Left renal pelvis (tissue), 4 donors: ENCODE data around the gene SLC12A7. TPM values are rescaled to one million over a fixed set of nuclear protein-coding genes. Genes with fewer than 3 reads are reported as not detected.

Source experiments
- DNase-seq, 4 donors: peaks; one replicate each; pipeline ENCODE4 v3.0.0-alpha.2; 2013; ENCODE audit warnings: low read depth in 4 of 4, low spot score in 3 of 4
- polyA plus RNA-seq, 4 donors: library from polyadenylated mRNA; unstranded; fragments of 120-200 nt; gene quantifications; one replicate each; pipeline ENCODE4 v1.2.1, GENCODE V29; 2013; ENCODE audit not compliant: insufficient read length in 4 of 4

SLC12A7 gene
- polyA plus RNA-seq, 4 donors: 24.1 to 41.4 (median 34.1) TPM

- DNase-seq: no peak
Measured at GRCh38 chr5:1141834-1142233, 30.0 kb upstream of the SLC12A7 start.

GRCh38 chr5:1140818-1141189, 28.9 kb upstream of the SLC12A7 start:
- no peak for DNase-seq

DNA sequence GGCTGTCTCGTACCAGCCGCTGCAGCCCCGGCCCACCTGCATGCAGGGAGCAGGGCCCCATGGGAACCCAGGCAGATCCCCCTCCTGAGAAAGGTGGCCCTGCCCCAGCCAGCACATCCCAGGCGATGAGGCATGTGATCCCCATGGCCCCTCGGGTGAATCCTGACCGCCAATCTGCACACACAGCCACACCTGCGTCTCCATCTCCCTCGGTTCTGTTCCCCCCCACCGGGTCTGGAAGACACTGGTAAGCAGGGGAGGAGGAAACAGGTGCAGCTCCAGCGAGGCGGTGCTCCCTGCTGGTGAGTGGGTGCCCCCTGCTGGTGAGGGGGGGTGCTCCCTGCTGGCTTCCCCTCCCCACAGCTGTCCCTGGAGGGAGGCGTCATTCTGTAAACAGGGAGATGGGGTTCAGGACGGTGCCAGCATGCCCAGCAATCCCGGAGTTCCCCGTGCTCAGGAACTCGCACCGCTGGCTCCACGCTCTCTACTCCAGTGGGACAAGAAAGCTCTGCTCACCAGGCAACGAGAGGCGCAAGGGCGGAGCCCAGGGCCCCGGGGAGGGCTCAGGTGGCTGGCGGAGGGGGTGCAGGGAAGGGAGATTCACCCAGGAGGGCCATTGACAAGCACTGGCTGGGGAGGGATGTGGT, 28.4 kb upstream of the SLC12A7 start:
- no peak for DNase-seq

DNA sequence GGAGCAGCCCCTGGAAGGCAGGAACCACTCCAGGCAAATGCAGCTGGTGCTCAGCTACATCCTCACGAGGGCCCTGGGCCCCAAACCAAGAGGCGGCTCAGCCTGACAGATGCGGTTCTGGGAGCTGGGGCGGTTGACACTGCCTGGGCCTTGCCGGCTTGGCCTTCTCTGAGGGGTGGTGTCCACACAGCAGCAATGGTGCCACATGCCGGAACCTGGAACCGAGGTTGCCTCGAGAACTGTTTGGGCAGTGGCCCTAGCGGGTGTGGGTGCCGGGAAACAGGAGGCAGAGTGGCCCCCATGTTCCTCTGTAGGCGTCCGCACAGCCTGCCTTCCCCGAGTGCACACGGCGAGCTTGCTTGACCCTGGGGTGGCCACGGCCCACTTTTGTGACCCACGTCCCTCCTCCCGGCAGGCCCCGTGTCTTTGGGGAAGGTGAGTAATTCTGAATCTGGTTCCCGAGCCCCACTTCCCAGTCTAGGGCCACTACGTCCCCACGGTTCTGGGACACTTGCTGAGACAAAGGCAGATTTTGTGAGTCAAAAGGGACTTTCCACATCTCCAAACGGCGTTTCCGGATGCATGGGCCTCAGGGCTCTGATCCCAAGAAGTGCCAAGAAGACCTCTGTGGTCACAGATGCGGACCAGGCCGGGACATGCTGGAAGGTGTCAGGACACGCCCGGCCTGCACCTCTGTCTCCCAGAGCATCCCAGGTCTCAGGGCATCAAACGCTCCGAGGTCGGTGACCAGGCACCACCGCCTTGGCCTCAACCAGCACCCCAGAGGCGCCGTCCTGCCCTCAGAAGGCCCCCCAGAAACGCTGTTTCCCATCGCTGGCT, 27.7 kb upstream of the SLC12A7 start:
- DNase-seq: no peak

DNA sequence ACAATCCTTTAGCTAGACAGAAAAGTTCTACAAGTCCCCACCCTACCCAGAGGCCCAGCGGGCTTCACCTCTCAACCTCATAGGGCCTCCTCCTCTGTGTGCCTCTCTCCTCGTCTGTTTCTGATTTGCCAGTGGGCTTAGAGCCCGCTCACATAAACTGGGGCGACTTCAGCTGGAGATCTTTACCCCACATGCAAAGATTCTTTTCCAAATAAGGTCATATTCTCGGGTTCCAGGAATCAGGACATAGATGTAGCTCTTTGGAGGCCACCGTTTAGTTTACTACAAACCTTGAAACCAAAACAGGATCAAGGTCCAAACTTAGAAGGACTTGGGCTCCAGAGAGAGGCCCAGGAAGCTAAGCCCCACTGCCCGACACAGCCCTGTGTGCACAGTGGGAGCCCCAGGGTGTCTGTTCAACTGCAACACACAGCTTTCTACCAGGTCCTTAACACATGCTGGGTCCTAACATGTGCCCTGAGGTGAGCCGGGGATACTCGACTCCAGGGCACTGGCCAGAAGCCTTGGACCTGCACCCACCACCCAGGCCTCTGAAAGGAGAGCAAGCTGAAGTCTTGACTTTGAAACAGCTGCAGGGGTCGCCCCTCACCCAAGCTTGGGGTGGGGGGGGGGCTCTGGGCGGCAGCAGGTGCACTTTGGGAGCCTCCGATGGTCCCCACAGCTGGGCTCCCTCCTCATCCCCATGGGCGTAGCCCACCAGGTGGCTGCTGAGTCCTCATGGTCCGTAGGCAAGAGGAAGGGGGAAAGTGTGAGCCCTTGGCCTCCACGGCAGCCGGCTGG, 26.8 kb upstream of the SLC12A7 start:
- DNase-seq: no peak

DNA sequence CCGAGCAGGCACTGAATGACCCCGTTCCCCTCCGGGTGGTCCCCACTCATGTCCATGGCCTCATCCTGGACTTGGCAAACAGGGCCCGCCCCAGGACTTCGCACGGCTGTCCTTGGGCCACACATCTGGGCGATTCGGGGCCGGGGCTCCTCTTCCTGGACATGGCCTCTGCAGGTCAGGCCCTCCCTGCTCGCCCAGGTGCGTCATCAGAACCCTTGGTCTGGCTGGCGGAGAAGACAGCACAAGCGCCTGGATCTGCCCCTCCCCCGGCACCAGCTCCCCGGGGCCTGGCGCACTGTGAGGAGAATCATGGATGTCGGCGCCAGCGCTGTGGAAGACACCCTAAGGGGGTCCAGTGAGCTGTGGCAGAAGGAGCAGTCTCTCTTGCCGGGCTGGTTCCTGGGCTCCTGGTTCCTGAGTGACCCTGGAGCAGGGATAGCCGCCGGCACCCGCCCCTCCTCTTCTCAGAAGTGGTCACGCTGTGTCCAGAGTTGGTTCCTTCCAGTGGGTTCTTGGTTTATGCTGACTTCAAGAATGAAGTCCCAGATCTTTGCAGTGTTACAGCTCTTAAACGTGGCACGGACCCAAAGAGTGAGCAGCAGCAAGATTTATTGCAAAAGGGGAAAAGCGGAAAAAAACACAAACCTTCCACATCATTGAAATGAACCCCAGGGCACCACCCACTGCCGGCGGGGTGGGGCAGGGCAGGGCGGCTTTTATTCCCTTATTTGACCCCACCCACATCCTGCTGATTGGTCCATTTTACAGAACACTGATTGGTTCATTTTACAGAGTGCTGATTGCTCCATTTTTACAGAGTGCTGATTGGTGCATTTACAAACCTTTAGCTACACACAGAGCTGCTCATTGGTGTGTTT, 25.9 kb upstream of the SLC12A7 start:
- no peak for DNase-seq

GRCh38 chr5:1136814-1137213, 25.0 kb upstream of the SLC12A7 start:
- DNase-seq: no peak

DNA sequence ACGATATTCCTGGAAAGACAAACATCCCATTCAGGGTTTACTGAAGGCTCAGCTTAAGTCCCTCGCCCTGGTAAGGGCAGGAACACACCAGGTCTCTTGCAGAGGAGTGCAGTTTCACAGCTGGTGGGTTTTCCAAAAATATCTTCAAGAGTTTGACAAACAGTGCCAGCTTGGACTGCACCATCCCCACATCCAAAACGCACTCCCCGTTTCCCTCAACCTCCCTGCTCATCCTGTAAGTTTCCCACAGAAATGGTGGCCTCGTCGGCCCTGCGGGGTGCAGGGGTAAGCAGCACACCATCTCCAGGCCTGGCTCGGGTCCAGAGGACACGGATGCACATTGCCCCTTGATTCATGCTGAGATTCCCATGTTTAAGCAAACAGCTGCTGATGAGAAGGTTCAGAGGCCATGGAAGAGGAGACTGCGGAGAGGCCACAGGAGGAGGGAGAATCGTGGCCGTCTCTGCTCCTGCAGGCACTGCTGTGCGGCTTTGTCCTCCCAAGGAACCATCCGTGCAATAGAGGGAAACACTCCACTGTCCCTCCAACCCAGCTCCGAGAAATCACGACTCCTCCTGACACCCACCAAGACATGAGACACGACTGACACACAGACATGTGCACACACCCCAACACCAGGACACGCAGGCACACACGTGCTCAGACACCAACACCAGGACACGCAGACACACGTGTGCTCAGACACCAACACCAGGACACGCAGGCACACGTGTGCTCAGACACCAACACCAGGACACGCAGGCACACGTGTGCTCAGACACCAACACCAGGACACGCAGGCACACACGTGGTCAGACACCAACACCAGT, 24.0 kb upstream of the SLC12A7 start:
- no peak for DNase-seq

GRCh38 chr5:1134478-1134877, 22.6 kb upstream of the SLC12A7 start:
- no peak for DNase-seq

GRCh38 chr5:1133510-1134201, 21.8 kb upstream of the SLC12A7 start:
- no peak for DNase-seq

GRCh38 chr5:1133108-1133507, 21.2 kb upstream of the SLC12A7 start:
- DNase-seq: no peak

GRCh38 chr5:1132570-1132969, 20.7 kb upstream of the SLC12A7 start:
- no peak for DNase-seq

GRCh38 chr5:1131726-1132125, 19.9 kb upstream of the SLC12A7 start:
- no peak for DNase-seq

DNA sequence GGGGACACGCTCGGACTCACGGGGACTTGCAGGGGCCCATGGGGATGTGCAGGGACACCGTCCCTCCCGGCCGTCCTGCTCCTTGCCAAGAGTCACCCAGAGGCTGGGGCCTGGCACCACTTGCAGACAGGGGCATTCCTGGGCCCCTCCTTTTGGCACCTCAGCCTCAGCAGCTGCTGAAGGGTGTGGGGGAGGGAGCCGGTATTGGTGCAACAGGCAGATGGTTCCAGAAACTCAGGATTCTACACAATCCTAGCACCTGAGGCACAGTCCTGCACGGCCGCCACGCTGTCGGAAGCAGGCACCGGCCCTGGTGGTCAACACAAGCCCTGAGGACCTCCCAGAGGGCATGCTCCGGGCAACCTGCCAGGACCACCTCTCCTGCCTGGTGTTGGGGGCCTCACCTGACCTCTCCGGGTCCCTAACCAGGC, 19.3 kb upstream of the SLC12A7 start:
- DNase-seq: no peak

GRCh38 chr5:1130218-1130946, 18.5 kb upstream of the SLC12A7 start:
- no peak for DNase-seq

DNA sequence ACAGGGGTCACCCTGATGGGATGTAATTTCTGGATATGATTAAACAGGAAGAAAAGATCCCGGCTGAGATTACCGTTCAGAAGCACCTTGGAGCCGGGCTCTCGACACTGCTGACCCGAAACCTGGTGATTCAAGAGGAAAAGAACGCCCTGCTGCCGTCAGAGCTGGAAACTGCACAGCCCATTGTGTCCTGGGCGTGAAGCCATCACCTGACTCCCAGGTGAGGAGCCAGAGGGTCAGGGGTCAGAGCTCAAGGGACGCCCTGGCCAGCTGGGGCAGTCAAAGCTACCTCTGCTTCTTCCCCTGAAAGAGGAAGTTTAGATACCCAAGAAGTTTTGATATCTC, 17.8 kb upstream of the SLC12A7 start:
- DNase-seq: no peak

DNA sequence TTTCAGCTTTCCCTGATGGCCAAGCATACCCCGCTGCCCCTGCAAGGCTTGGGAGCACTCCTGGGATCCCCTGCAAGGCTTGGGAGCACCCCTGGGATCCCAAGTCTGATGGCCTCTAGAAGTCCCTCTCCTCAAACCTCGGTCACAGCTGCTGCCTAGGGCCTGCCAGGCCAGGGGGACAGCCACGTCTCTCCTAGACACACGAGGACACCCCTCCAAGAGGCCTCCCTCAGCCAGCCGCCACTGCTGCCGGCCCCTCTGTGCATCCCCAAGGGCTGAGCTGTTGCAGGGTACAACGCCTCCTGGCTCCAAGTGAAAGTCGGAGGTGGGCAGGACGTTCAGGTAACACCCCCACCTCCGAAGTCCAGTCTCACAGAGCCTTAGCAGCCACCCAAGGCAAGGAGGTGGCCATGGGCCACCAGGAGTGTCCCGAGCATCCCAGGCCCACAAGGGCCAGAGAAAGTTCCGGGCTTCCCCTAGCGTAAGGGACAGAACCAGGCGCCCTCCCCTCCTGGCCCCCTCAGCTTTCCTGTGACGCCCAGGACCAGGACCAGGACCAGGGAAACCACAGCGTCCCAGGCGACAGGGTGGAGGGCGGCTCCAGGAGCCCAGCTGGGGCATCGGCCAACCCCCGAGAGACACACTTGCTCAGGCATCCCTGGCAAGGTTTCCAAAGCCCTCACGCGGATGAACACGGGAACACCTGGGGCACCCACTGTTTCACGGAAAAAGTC, 17.3 kb upstream of the SLC12A7 start:
- no peak for DNase-seq
